HUES6 (cell line): Measurements from ENCODE around the gene WDFY2.

ENCODE experiments used
- H3K27ac ChIP-seq: 2 replicates; pipeline ENCODE4 v1.7.0; 2013; ENCODE audit warnings: low read depth, mild to moderate bottlenecking, low read length, inconsistent platforms
- H3K27me3 ChIP-seq: 2 replicates; pipeline ENCODE4 v1.6.1; 2013; ENCODE audit warnings: low read length; ENCODE audit not compliant: control insufficient read depth, insufficient read depth
- H3K36me3 ChIP-seq: 2 replicates; pipeline ENCODE4 v1.6.1; 2013; ENCODE audit warnings: low read length; ENCODE audit not compliant: control insufficient read depth, insufficient read depth
- H3K4me1 ChIP-seq: 2 replicates; pipeline ENCODE4 v1.6.1; 2013; ENCODE audit warnings: low read length; ENCODE audit not compliant: control insufficient read depth, insufficient read depth
- H3K4me3 ChIP-seq: 2 replicates; pipeline ENCODE4 v1.5.1; 2013; ENCODE audit warnings: low read depth, low read length
- H3K9ac ChIP-seq: one replicate; pipeline ENCODE4 v1.6.1; 2013; ENCODE audit warnings: mild to moderate bottlenecking, low read length
- H3K9me3 ChIP-seq: 2 replicates; pipeline ENCODE4 v1.6.1; 2013; ENCODE audit warnings: low read depth, low read length; ENCODE audit not compliant: control insufficient read depth, insufficient read depth

WDFY2 gene

GRCh38 chr13:51624207-51624606 is 39.9 kb downstream of the WDFY2 start:
- no peaks in the 10 kb centered on the region for H3K36me3 ChIP-seq
- H3K4me1 ChIP-seq: peaks cover 23% of the 10 kb centered on the region
- no peak overlapping the region for H3K4me3 ChIP-seq
- no peaks in the 10 kb centered on the region for H3K9me3 ChIP-seq
- no peaks in the 10 kb centered on the region for H3K27me3 ChIP-seq
- no peak overlapping the region for H3K27ac ChIP-seq
- no peak overlapping the region for H3K9ac ChIP-seq

GRCh38 chr13:51624695-51625345 is 40.6 kb downstream of the WDFY2 start:
- H3K36me3 ChIP-seq: no peaks in the 10 kb centered on the region
- H3K27me3 ChIP-seq: no peaks in the 10 kb centered on the region
- H3K9ac ChIP-seq: no peak overlapping the region
- no peak overlapping the region for H3K4me3 ChIP-seq
- H3K4me1 ChIP-seq: peaks cover 23% of the 10 kb centered on the region
- H3K9me3 ChIP-seq: no peaks in the 10 kb centered on the region
- no peak overlapping the region for H3K27ac ChIP-seq

GRCh38 chr13:51625555-51626345 is 41.5 kb downstream of the WDFY2 start:
- Histone ChIP-seq H3K4me3 (no peak overlapping the region), H3K9me3 (no peaks in the 10 kb centered on the region), H3K4me1 (peaks cover 16% of the 10 kb centered on the region; the same call in 1 of the 2 replicates), H3K36me3 (no peaks in the 10 kb centered on the region), H3K27me3 (no peaks in the 10 kb centered on the region), H3K9ac (no peak overlapping the region), H3K27ac (no peak overlapping the region)

- Histone ChIP-seq H3K9ac (no peak overlapping the region), H3K27ac (no peak overlapping the region), H3K4me1 (peaks cover 13% of the 10 kb centered on the region; the same call in 1 of the 2 replicates), H3K9me3 (no peaks in the 10 kb centered on the region), H3K27me3 (no peaks in the 10 kb centered on the region), H3K36me3 (no peaks in the 10 kb centered on the region), H3K4me3 (no peak overlapping the region)
Measured at GRCh38 chr13:51626749-51627148, 42.5 kb downstream of the WDFY2 start.

- Histone ChIP-seq H3K9ac (no peak overlapping the region), H3K27ac (no peak overlapping the region), H3K9me3 (no peaks in the 10 kb centered on the region), H3K4me3 (no peak overlapping the region), H3K27me3 (no peaks in the 10 kb centered on the region), H3K36me3 (no peaks in the 10 kb centered on the region), H3K4me1 (peaks cover 16% of the 10 kb centered on the region)
Measured at GRCh38 chr13:51628059-51628852, 44.0 kb downstream of the WDFY2 start.

- no peak overlapping the region for H3K4me3 ChIP-seq
- H3K9me3 ChIP-seq: no peaks in the 10 kb centered on the region
- no peaks in the 10 kb centered on the region for H3K36me3 ChIP-seq
- peaks cover 19% of the 10 kb centered on the region for H3K4me1 ChIP-seq
- H3K9ac ChIP-seq: no peak overlapping the region
- no peaks in the 10 kb centered on the region for H3K27me3 ChIP-seq
- no peak overlapping the region for H3K27ac ChIP-seq
Measured at GRCh38 chr13:51629491-51630287, 45.4 kb downstream of the WDFY2 start.

- Histone ChIP-seq H3K27ac (no peak overlapping the region), H3K36me3 (no peaks in the 10 kb centered on the region), H3K9me3 (no peaks in the 10 kb centered on the region), H3K4me3 (no peak overlapping the region), H3K9ac (no peak overlapping the region), H3K4me1 (peaks cover 21% of the 10 kb centered on the region), H3K27me3 (no peaks in the 10 kb centered on the region)
Measured at GRCh38 chr13:51630288-51630615, 46.0 kb downstream of the WDFY2 start.

GRCh38 chr13:51632591-51633362 is 48.5 kb downstream of the WDFY2 start:
- no peaks in the 10 kb centered on the region for H3K36me3 ChIP-seq
- H3K4me1 ChIP-seq: peaks cover 45% of the 10 kb centered on the region
- no peaks in the 10 kb centered on the region for H3K9me3 ChIP-seq
- no peak overlapping the region for H3K9ac ChIP-seq
- 0 out of 2 replicates have a peak overlapping the region, but pooled peaks have one; percentile 12 for H3K27ac ChIP-seq
- no peak overlapping the region for H3K4me3 ChIP-seq
- H3K27me3 ChIP-seq: no peaks in the 10 kb centered on the region

GRCh38 chr13:51635137-51635878 is 51.0 kb downstream of the WDFY2 start:
- Histone ChIP-seq H3K4me3 (no peak overlapping the region), H3K36me3 (no peaks in the 10 kb centered on the region), H3K27ac (no peak overlapping the region), H3K9ac (no peak overlapping the region), H3K4me1 (peaks cover 56% of the 10 kb centered on the region), H3K9me3 (no peaks in the 10 kb centered on the region), H3K27me3 (no peaks in the 10 kb centered on the region)
